DOHH2 (cell line): ENCODE measurements around the gene WDR59.
"Not testable (repeated sequence)": the region's sequence is repeated elsewhere in the genome, so short reads cannot be mapped to it uniquely, and the experiment has no call there.

ENCODE experiments used
- H3F3A ChIP-seq: fragments of 200-600 bp; sonication (generic), shearing (Covaris generic); 2 replicates; pipeline ENCODE4 v1.6.0; 2016; ENCODE audit warnings: antibody characterized with exemption, mild to moderate bottlenecking; ENCODE audit not compliant: control insufficient read depth, insufficient read depth
- H3K27ac ChIP-seq: fragments of 200-600 bp; sonication (generic); 2 replicates; pipeline ENCODE4 v1.5.1; 2014; ENCODE audit warnings: low read depth, mild to moderate bottlenecking, low read length, moderate library complexity
- H3K27me3 ChIP-seq: fragments of 200-600 bp; sonication (generic); 2 replicates; pipeline ENCODE4 v1.6.1; 2014; ENCODE audit warnings: mild to moderate bottlenecking, low read length, mixed read lengths; ENCODE audit not compliant: control insufficient read depth
- H3K36me3 ChIP-seq: fragments of 200-600 bp; sonication (generic); 2 replicates; pipeline ENCODE4 v1.6.1; 2014; ENCODE audit warnings: mild to moderate bottlenecking, low read length, moderate library complexity, mixed read lengths; ENCODE audit not compliant: control insufficient read depth
- H3K4me1 ChIP-seq: fragments of 200-600 bp; sonication (generic); 2 replicates; pipeline ENCODE4 v1.6.1; 2014; ENCODE audit warnings: mild to moderate bottlenecking, low read length, mixed read lengths; ENCODE audit not compliant: control insufficient read depth
- H3K4me2 ChIP-seq: fragments of 200-600 bp; sonication (generic); 2 replicates; pipeline ENCODE4 v1.6.0; 2014; ENCODE audit warnings: mild to moderate bottlenecking, low read length, moderate library complexity
- H3K4me3 ChIP-seq: fragments of 200-600 bp; sonication (generic); 2 replicates; pipeline ENCODE4 v1.5.1; 2014; ENCODE audit warnings: mild to moderate bottlenecking, low read length, mixed read lengths
- H3K79me2 ChIP-seq: fragments of 200-600 bp; sonication (generic); 2 replicates; pipeline ENCODE4 v1.6.1; 2014; ENCODE audit warnings: mild to moderate bottlenecking, low read length, mixed read lengths; ENCODE audit not compliant: control insufficient read depth
- H3K9me2 ChIP-seq: fragments of 200-600 bp; sonication (generic); replicated peaks from 2 replicates; pipeline ENCODE4 v1.6.1; 2014; ENCODE audit warnings: mild to moderate bottlenecking, low read length, mixed read lengths; ENCODE audit not compliant: control insufficient read depth
- H3K9me3 ChIP-seq: fragments of 200-600 bp; sonication (generic); 2 replicates; pipeline ENCODE4 v1.6.1; 2014; ENCODE audit warnings: antibody characterized with exemption, low read length, mixed read lengths; ENCODE audit not compliant: control insufficient read depth, insufficient read depth
- H4K20me1 ChIP-seq: fragments of 200-600 bp; sonication (generic); 2 replicates; pipeline ENCODE4 v1.6.0; 2014; ENCODE audit warnings: low read depth, mild to moderate bottlenecking, antibody characterized with exemption, low read length, moderate library complexity; ENCODE audit not compliant: control insufficient read depth, insufficient read depth
- CTCF ChIP-seq: fragments of 200-600 bp; sonication (generic); IDR thresholded peaks from one replicate; pipeline ENCODE4 v1.5.1; 2014; ENCODE audit warnings: antibody characterized with exemption, mild to moderate bottlenecking, low read depth, low read length; ENCODE audit not compliant: poor library complexity, severe bottlenecking
- EZH2phosphoT487 ChIP-seq: fragments of 200-600 bp; sonication (generic); IDR thresholded peaks from 2 replicates; pipeline ENCODE4 v1.6.1; 2017; ENCODE audit warnings: borderline replicate concordance, mild to moderate bottlenecking, antibody characterized with exemption, low read length, moderate library complexity, mixed read lengths

The WDR59 gene

GRCh38 chr16:74844041-74844980, 140.6 kb downstream of the WDR59 start:
- Histone ChIP-seq H3K79me2 (no peaks in the 10 kb centered on the region), H3K36me3 (no peaks in the 10 kb centered on the region), H3F3A (no peaks in the 10 kb centered on the region), H3K4me2 (no peak overlapping the region), H3K4me1 (no peaks in the 10 kb centered on the region), H4K20me1 (no peaks in the 10 kb centered on the region), H3K27ac (no peak overlapping the region), H3K27me3 (peaks cover 12% of the 10 kb centered on the region), H3K4me3 (no peak overlapping the region), H3K9me3 (no peaks in the 10 kb centered on the region), H3K9me2 (no peaks in the 10 kb centered on the region)
- TF ChIP-seq EZH2phosphoT487 (no peak), CTCF (no peak)

GRCh38 chr16:74843381-74844035, 141.4 kb downstream of the WDR59 start:
- H3K27ac ChIP-seq, H4K20me1 ChIP-seq, H3K79me2 ChIP-seq, H3K36me3 ChIP-seq, H3K9me3 ChIP-seq, H3K4me1 ChIP-seq, H3K4me2 ChIP-seq, H3K4me3 ChIP-seq, H3F3A ChIP-seq, H3K9me2 ChIP-seq: not testable (repeated sequence)
- H3K27me3 ChIP-seq = peaks cover 12% of the 10 kb centered on the region

GRCh38 chr16:74842413-74842812, 142.5 kb downstream of the WDR59 start:
- Histone ChIP-seq H3K36me3 (no peaks in the 10 kb centered on the region), H3K4me2 (no peak overlapping the region), H3K4me1 (no peaks in the 10 kb centered on the region), H3K9me2 (no peaks in the 10 kb centered on the region), H3K27ac (no peak overlapping the region), H3K79me2 (no peaks in the 10 kb centered on the region), H3F3A (no peaks in the 10 kb centered on the region), H4K20me1 (no peaks in the 10 kb centered on the region), H3K4me3 (no peak overlapping the region), H3K9me3 (no peaks in the 10 kb centered on the region), H3K27me3 (peaks cover 12% of the 10 kb centered on the region)
- TF ChIP-seq EZH2phosphoT487 (no peak), CTCF (no peak)

GRCh38 chr16:74841904-74842303, 143.0 kb downstream of the WDR59 start:
- Histone ChIP-seq H3K9me2 (no peaks in the 10 kb centered on the region), H3K79me2 (no peaks in the 10 kb centered on the region), H3K4me1 (no peaks in the 10 kb centered on the region), H3K4me3 (no peak overlapping the region), H3F3A (no peaks in the 10 kb centered on the region), H3K36me3 (no peaks in the 10 kb centered on the region), H3K27me3 (peaks cover 10% of the 10 kb centered on the region), H3K27ac (no peak overlapping the region), H3K9me3 (no peaks in the 10 kb centered on the region), H3K4me2 (no peak overlapping the region), H4K20me1 (no peaks in the 10 kb centered on the region)
- no peak for TF ChIP-seq CTCF
- TF ChIP-seq EZH2phosphoT487 = no peak
